Measurements from ENCODE around the gene ALCAM.

The ALCAM gene

GRCh38 chr3:105499961-105500360 lies 133.3 kb downstream of the ALCAM start:
- no peaks in the 10 kb centered on the region for H3K36me3 ChIP-seq (replicated peaks; ENCODE audit: insufficient read depth, low read length)
- H3K9me3 ChIP-seq (replicated peaks; ENCODE audit: insufficient read depth, low read length): no peaks in the 10 kb centered on the region
- H3K27ac ChIP-seq (ENCODE audit: low read length): no peak overlapping the region
- H3K9me2 ChIP-seq (replicated peaks; ENCODE audit: insufficient read depth, low read length): no peaks in the 10 kb centered on the region
- H3K79me2 ChIP-seq (ENCODE audit: low read length): no peaks in the 10 kb centered on the region
- no peak overlapping the region for H2AFZ ChIP-seq (ENCODE audit: low read length)
- H3K4me1 ChIP-seq (ENCODE audit: low read length): no peaks in the 10 kb centered on the region
- no peaks in the 10 kb centered on the region for H3F3A ChIP-seq (ENCODE audit: insufficient read depth, low read length)
- no peaks in the 10 kb centered on the region for H3K27me3 ChIP-seq (replicated peaks; ENCODE audit: insufficient read depth, low read length)
- H3K9ac ChIP-seq (ENCODE audit: low read length): no peak overlapping the region
- H4K20me1 ChIP-seq (ENCODE audit: insufficient read depth, low read length): no peaks in the 10 kb centered on the region
- TF ChIP-seq EZH2phosphoT487 (IDR thresholded peaks at IDR 0.05; ENCODE audit: low read length) (no peak), EZH2 (optimal IDR thresholded peaks at IDR 0.05; ENCODE audit: low read depth, low read length) (no peak)
- TF ChIP-seq, protein P1, sequence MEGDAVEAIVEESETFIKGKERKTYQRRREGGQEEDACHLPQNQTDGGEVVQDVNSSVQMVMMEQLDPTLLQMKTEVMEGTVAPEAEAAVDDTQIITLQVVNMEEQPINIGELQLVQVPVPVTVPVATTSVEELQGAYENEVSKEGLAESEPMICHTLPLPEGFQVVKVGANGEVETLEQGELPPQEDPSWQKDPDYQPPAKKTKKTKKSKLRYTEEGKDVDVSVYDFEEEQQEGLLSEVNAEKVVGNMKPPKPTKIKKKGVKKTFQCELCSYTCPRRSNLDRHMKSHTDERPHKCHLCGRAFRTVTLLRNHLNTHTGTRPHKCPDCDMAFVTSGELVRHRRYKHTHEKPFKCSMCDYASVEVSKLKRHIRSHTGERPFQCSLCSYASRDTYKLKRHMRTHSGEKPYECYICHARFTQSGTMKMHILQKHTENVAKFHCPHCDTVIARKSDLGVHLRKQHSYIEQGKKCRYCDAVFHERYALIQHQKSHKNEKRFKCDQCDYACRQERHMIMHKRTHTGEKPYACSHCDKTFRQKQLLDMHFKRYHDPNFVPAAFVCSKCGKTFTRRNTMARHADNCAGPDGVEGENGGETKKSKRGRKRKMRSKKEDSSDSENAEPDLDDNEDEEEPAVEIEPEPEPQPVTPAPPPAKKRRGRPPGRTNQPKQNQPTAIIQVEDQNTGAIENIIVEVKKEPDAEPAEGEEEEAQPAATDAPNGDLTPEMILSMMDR (IDR thresholded peaks at IDR 0.05; ENCODE audit: low read length): no peak
- no peak overlapping the region for H3K4me2 ChIP-seq (ENCODE audit: low read depth, low read length)
- no peak for DNase-seq
- H3K4me3 ChIP-seq (ENCODE audit: low read length): no peak overlapping the region

GRCh38 chr3:105502333-105502732 lies 135.6 kb downstream of the ALCAM start:
- Histone ChIP-seq H3F3A (ENCODE audit: insufficient read depth, low read length) (no peaks in the 10 kb centered on the region), H3K27ac (ENCODE audit: low read length) (no peak overlapping the region), H3K9me3 (replicated peaks; ENCODE audit: insufficient read depth, low read length) (no peaks in the 10 kb centered on the region), H3K9me2 (replicated peaks; ENCODE audit: insufficient read depth, low read length) (no peaks in the 10 kb centered on the region), H3K79me2 (ENCODE audit: low read length) (no peaks in the 10 kb centered on the region), H3K4me2 (ENCODE audit: low read depth, low read length) (no peak overlapping the region), H3K36me3 (replicated peaks; ENCODE audit: insufficient read depth, low read length) (no peaks in the 10 kb centered on the region), H3K9ac (ENCODE audit: low read length) (no peak overlapping the region), H3K4me3 (ENCODE audit: low read length) (no peak overlapping the region), H3K27me3 (replicated peaks; ENCODE audit: insufficient read depth, low read length) (no peaks in the 10 kb centered on the region), H4K20me1 (ENCODE audit: insufficient read depth, low read length) (no peaks in the 10 kb centered on the region), H2AFZ (ENCODE audit: low read length) (no peak overlapping the region), H3K4me1 (ENCODE audit: low read length) (no peaks in the 10 kb centered on the region)
- TF ChIP-seq EZH2phosphoT487 (IDR thresholded peaks at IDR 0.05; ENCODE audit: low read length): no peak
- no peak for TF ChIP-seq EZH2 (optimal IDR thresholded peaks at IDR 0.05; ENCODE audit: low read depth, low read length)
- TF ChIP-seq, protein P1 (IDR thresholded peaks at IDR 0.05; ENCODE audit: low read length): no peak
- DNase-seq: no peak

DNA sequence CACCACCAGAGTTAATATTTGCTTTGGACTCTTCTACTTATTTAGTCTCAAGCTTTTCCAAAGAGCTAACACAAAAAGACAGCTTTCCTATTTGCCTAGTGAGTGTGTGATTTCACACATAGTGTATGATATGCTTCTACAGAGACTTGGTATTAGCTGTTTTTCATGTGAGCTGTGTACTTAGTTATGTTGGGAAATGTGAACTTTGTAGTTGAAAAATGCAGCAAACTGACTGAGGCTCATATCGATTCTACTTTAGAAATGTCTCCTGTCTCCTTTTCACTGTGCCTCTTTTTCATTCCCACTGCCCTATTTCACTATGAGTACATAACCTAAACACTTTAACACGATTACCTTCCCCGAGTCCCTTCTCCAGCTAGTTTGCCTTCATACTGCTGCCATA lies 136.5 kb downstream of the ALCAM start:
- H3K9ac ChIP-seq (ENCODE audit: low read length): no peak overlapping the region
- no peaks in the 10 kb centered on the region for H3K36me3 ChIP-seq (replicated peaks; ENCODE audit: insufficient read depth, low read length)
- H4K20me1 ChIP-seq (ENCODE audit: insufficient read depth, low read length): no peaks in the 10 kb centered on the region
- TF ChIP-seq EZH2 (optimal IDR thresholded peaks at IDR 0.05; ENCODE audit: low read depth, low read length): no peak
- TF ChIP-seq EZH2phosphoT487 (IDR thresholded peaks at IDR 0.05; ENCODE audit: low read length): no peak
- TF ChIP-seq, protein P1 (IDR thresholded peaks at IDR 0.05; ENCODE audit: low read length): no peak
- no peaks in the 10 kb centered on the region for H3K79me2 ChIP-seq (ENCODE audit: low read length)
- no peak for DNase-seq
- H3K9me2 ChIP-seq (replicated peaks; ENCODE audit: insufficient read depth, low read length): no peaks in the 10 kb centered on the region
- H3K9me3 ChIP-seq (replicated peaks; ENCODE audit: insufficient read depth, low read length): no peaks in the 10 kb centered on the region
- no peak overlapping the region for H2AFZ ChIP-seq (ENCODE audit: low read length)
- H3K27me3 ChIP-seq (replicated peaks; ENCODE audit: insufficient read depth, low read length): no peaks in the 10 kb centered on the region
- no peak overlapping the region for H3K4me3 ChIP-seq (ENCODE audit: low read length)
- H3K27ac ChIP-seq (ENCODE audit: low read length): no peak overlapping the region
- H3F3A ChIP-seq (ENCODE audit: insufficient read depth, low read length): no peaks in the 10 kb centered on the region
- no peak overlapping the region for H3K4me2 ChIP-seq (ENCODE audit: low read depth, low read length)
- no peaks in the 10 kb centered on the region for H3K4me1 ChIP-seq (ENCODE audit: low read length)
